Body of pancreas (tissue), 4 donors: Measurements from ENCODE around the gene DNAJC11.

Experiments
- POLR2A ChIP-seq, 3 donors: fragments of 450-650 bp; IDR thresholded peaks; one replicate each; pipeline ENCODE4 v1.6.1; 2016; ENCODE audit warnings: antibody characterized with exemption in 3 of 3, mild to moderate bottlenecking in 2 of 3
- TF ChIP-seq, protein P1 (sequence below), 7 experiments: fragments of 450-650 bp in 4 of 7; fragments of 200-600 bp in 3 of 7; sonication (generic) in 3 of 7; IDR thresholded peaks; one replicate each; pipeline ENCODE4 v1.5.1; 2016 to 2019; ENCODE audit warnings: antibody characterized with exemption in 7 of 7

DNA sequence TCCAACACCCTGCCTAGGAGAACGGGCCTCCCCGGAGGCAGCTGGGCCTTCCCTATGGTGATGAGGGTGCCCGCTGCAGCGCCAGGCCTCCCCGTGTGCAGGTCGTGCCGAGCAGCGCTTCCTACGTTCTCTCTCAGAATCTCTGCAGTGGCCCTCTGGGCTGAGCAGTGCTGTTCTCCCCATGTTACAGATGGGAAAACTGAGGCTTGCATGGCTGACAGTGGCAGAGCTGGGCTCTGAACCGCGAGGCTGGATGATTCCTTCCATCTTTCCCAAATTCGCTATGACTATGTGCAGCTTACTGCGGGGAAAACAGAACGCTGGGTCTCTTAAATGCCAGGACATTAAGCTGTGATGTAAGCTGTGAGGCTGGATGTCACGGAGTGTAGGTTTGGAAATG lies 107.8 kb downstream of the DNAJC11 start:
- TF ChIP-seq, protein P1, sequence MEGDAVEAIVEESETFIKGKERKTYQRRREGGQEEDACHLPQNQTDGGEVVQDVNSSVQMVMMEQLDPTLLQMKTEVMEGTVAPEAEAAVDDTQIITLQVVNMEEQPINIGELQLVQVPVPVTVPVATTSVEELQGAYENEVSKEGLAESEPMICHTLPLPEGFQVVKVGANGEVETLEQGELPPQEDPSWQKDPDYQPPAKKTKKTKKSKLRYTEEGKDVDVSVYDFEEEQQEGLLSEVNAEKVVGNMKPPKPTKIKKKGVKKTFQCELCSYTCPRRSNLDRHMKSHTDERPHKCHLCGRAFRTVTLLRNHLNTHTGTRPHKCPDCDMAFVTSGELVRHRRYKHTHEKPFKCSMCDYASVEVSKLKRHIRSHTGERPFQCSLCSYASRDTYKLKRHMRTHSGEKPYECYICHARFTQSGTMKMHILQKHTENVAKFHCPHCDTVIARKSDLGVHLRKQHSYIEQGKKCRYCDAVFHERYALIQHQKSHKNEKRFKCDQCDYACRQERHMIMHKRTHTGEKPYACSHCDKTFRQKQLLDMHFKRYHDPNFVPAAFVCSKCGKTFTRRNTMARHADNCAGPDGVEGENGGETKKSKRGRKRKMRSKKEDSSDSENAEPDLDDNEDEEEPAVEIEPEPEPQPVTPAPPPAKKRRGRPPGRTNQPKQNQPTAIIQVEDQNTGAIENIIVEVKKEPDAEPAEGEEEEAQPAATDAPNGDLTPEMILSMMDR (IDR thresholded peaks at IDR 0.05) = no peak
- no peak for TF ChIP-seq POLR2A (IDR thresholded peaks at IDR 0.05)
